Astrocyte (in vitro differentiated cells and primary cell): ENCODE data around the gene RNF217.

Experiments used
- EZH2 ChIP-seq: IDR thresholded peaks from 2 replicates; pipeline ENCODE4 v1.6.1; 2012; ENCODE audit warnings: mild to moderate bottlenecking, low read length, inconsistent platforms; ENCODE audit not compliant: insufficient read depth
- TF ChIP-seq, protein P1 (sequence below): IDR thresholded peaks from 2 replicates; pipeline ENCODE4 v1.5.1; 2011; ENCODE audit warnings: low read depth, mild to moderate bottlenecking, inconsistent platforms, low read length, moderate library complexity; ENCODE audit not compliant: insufficient read depth

DNA sequence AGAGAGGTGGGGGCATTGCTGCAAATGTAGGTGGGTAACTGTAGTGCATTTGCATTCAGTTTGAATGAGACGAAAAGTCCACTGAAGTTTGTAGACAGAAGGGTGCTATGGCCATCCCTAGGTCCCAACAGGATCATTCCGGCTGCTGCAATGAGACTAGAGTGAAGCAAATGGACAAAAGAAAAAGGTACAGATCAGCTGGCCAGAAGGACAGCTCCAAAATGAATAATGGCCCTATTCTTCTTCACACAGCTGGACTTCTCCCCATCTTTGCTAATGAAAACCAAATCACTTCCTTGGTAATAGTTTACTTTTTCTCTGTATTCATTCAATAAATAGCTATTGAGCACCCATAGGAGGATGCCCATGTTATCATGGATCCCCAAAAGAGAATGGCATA, 134.9 kb downstream of the RNF217 start:
- TF ChIP-seq, protein P1, sequence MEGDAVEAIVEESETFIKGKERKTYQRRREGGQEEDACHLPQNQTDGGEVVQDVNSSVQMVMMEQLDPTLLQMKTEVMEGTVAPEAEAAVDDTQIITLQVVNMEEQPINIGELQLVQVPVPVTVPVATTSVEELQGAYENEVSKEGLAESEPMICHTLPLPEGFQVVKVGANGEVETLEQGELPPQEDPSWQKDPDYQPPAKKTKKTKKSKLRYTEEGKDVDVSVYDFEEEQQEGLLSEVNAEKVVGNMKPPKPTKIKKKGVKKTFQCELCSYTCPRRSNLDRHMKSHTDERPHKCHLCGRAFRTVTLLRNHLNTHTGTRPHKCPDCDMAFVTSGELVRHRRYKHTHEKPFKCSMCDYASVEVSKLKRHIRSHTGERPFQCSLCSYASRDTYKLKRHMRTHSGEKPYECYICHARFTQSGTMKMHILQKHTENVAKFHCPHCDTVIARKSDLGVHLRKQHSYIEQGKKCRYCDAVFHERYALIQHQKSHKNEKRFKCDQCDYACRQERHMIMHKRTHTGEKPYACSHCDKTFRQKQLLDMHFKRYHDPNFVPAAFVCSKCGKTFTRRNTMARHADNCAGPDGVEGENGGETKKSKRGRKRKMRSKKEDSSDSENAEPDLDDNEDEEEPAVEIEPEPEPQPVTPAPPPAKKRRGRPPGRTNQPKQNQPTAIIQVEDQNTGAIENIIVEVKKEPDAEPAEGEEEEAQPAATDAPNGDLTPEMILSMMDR = no peak
- no peak for TF ChIP-seq EZH2
